ENCODE measurements around the gene RCCD1.

DNA sequence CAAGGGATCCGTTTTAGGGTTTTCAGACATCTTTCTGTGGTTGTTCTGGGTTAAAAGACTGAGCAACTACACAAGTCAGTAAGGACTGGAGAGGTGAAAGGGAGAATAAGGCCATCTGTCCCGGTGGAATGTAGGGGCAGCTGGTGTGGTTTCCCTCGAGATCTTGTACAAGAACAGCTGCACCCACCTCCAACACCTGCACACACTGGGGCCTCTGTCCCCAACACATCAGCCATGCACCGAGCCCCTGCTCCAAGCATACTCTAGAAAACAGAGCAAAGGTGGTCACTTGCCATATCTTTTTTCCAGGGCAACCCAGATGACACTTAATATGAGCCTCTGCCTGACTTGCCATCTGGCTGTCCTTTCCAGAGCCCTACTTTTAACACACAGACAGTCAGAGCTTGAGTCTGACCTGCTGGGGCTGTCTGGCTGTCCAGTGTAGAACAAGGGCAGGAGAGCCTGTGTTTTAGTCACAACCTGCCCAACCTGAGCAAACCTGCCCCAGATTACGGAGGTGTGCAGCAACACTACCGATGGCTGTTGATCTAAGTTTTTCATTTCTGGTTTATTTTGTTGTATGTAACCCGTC is 39.4 kb upstream of the RCCD1 start:
- TF ChIP-seq REST (IDR thresholded peaks at IDR 0.05; ENCODE audit: low read depth) = no peak
- TF ChIP-seq MAX (IDR thresholded peaks at IDR 0.05) = no peak
- no peak for TF ChIP-seq CEBPB (IDR thresholded peaks at IDR 0.05)
- no peak for TF ChIP-seq YY1 (IDR thresholded peaks at IDR 0.05; ENCODE audit: low read depth)
- TF ChIP-seq EP300 (IDR thresholded peaks at IDR 0.05; ENCODE audit: borderline replicate concordance) = no peak
- no peak for TF ChIP-seq TCF12 (IDR thresholded peaks at IDR 0.05; ENCODE audit: low read depth)
- TF ChIP-seq EGR1 (IDR thresholded peaks at IDR 0.05) = no peak
- no peak for TF ChIP-seq RAD21 (IDR thresholded peaks at IDR 0.05; ENCODE audit: low read depth)

All from Ishikawa (cell line).